ENCODE data around the gene GJD4.

The GJD4 gene

DNA sequence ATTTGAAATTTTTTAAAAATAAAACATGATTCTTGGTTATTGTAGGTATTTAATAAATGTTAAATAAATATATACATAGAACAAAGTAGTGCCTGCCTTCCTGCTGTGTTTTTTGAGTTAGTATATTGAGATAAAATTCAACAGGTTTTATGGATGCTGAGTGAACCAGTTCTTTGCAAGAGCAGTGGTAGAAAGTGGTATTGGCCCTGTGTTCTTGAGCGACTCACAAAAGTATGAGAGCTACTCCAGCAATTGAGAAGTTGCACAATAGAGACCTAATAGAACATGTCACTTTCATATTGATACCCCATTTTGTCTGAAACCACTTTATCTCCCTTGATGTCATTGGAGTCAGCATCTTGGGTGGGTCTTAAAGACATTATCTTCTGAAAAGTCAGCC is 32.6 kb upstream of the GJD4 start:
- no peak for TF ChIP-seq ZC3H10 (CRISPR knock-in tag; IDR thresholded peaks at IDR 0.05)
- TF ChIP-seq CSDC2 (CRISPR knock-in tag; IDR thresholded peaks at IDR 0.05), result no peak
- TF ChIP-seq BACH2 (CRISPR knock-in tag; IDR thresholded peaks at IDR 0.05; ENCODE audit: borderline replicate concordance), result no peak
- TF ChIP-seq ZFP30 (CRISPR knock-in tag; IDR thresholded peaks at IDR 0.05), result no peak
- TF ChIP-seq TOX (CRISPR knock-in tag; IDR thresholded peaks at IDR 0.05; ENCODE audit: borderline replicate concordance), result no peak
- TF ChIP-seq GLIS3 (CRISPR knock-in tag; IDR thresholded peaks at IDR 0.05), result no peak
- TF ChIP-seq OSR1 (CRISPR knock-in tag; IDR thresholded peaks at IDR 0.05), result no peak
- no peak for TF ChIP-seq ESRRG (CRISPR knock-in tag; IDR thresholded peaks at IDR 0.05)
- TF ChIP-seq TCF4 (CRISPR knock-in tag; IDR thresholded peaks at IDR 0.05; ENCODE audit: borderline replicate concordance), result no peak
- TF ChIP-seq PPARA (CRISPR knock-in tag; IDR thresholded peaks at IDR 0.05; ENCODE audit: borderline replicate concordance), result no peak
- TF ChIP-seq ARNTL (CRISPR knock-in tag; IDR thresholded peaks at IDR 0.05; ENCODE audit: borderline replicate concordance, low read depth), result no peak
- TF ChIP-seq, protein P1, sequence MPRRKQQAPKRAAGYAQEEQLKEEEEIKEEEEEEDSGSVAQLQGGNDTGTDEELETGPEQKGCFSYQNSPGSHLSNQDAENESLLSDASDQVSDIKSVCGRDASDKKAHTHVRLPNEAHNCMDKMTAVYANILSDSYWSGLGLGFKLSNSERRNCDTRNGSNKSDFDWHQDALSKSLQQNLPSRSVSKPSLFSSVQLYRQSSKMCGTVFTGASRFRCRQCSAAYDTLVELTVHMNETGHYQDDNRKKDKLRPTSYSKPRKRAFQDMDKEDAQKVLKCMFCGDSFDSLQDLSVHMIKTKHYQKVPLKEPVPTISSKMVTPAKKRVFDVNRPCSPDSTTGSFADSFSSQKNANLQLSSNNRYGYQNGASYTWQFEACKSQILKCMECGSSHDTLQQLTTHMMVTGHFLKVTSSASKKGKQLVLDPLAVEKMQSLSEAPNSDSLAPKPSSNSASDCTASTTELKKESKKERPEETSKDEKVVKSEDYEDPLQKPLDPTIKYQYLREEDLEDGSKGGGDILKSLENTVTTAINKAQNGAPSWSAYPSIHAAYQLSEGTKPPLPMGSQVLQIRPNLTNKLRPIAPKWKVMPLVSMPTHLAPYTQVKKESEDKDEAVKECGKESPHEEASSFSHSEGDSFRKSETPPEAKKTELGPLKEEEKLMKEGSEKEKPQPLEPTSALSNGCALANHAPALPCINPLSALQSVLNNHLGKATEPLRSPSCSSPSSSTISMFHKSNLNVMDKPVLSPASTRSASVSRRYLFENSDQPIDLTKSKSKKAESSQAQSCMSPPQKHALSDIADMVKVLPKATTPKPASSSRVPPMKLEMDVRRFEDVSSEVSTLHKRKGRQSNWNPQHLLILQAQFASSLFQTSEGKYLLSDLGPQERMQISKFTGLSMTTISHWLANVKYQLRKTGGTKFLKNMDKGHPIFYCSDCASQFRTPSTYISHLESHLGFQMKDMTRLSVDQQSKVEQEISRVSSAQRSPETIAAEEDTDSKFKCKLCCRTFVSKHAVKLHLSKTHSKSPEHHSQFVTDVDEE (CRISPR knock-in tag; IDR thresholded peaks at IDR 0.05), result no peak
- no peak for TF ChIP-seq ZNF8 (CRISPR knock-in tag; IDR thresholded peaks at IDR 0.05)
- TF ChIP-seq RARB (CRISPR knock-in tag; IDR thresholded peaks at IDR 0.05), result no peak
- TF ChIP-seq POU6F1 (CRISPR knock-in tag; IDR thresholded peaks at IDR 0.05; ENCODE audit: borderline replicate concordance, low read depth), result no peak
- TF ChIP-seq ZFP3 (CRISPR knock-in tag; IDR thresholded peaks at IDR 0.05), result no peak
- TF ChIP-seq PATZ1 (CRISPR knock-in tag; IDR thresholded peaks at IDR 0.05; ENCODE audit: borderline replicate concordance), result no peak
- no peak for TF ChIP-seq SNAI2 (CRISPR knock-in tag; IDR thresholded peaks at IDR 0.05)
- TF ChIP-seq CSRNP3 (CRISPR knock-in tag; IDR thresholded peaks at IDR 0.05), result no peak
- no peak for TF ChIP-seq CREB5 (CRISPR knock-in tag; IDR thresholded peaks at IDR 0.05; ENCODE audit: low read depth)
- ATAC-seq, result no peak

- ATAC-seq, result no peak
- no peak for TF ChIP-seq ZFP3 (CRISPR knock-in tag; IDR thresholded peaks at IDR 0.05)
These were observed 31.3 kb upstream of the GJD4 start for GRCh38 chr10:35573796-35574195.

- ATAC-seq, result no peak; the same call in 2 of the 3 replicates
- TF ChIP-seq POU6F1 (CRISPR knock-in tag; IDR thresholded peaks at IDR 0.05; ENCODE audit: borderline replicate concordance, low read depth), result no peak
- no peak for TF ChIP-seq CSDC2 (CRISPR knock-in tag; IDR thresholded peaks at IDR 0.05)
- TF ChIP-seq BACH2 (CRISPR knock-in tag; IDR thresholded peaks at IDR 0.05; ENCODE audit: borderline replicate concordance), result no peak
- TF ChIP-seq CSRNP3 (CRISPR knock-in tag; IDR thresholded peaks at IDR 0.05), result no peak
- TF ChIP-seq ARNTL (CRISPR knock-in tag; IDR thresholded peaks at IDR 0.05; ENCODE audit: borderline replicate concordance, low read depth), result no peak
- TF ChIP-seq ZNF8 (CRISPR knock-in tag; IDR thresholded peaks at IDR 0.05), result no peak
- TF ChIP-seq SNAI2 (CRISPR knock-in tag; IDR thresholded peaks at IDR 0.05), result no peak
- no peak for TF ChIP-seq OSR1 (CRISPR knock-in tag; IDR thresholded peaks at IDR 0.05)
- no peak for TF ChIP-seq ZFP3 (CRISPR knock-in tag; IDR thresholded peaks at IDR 0.05)
- TF ChIP-seq ZNF70 (CRISPR knock-in tag; IDR thresholded peaks at IDR 0.05), result no peak
- TF ChIP-seq TOX (CRISPR knock-in tag; IDR thresholded peaks at IDR 0.05; ENCODE audit: borderline replicate concordance), result no peak
- TF ChIP-seq GLIS3 (CRISPR knock-in tag; IDR thresholded peaks at IDR 0.05), result no peak
- TF ChIP-seq PATZ1 (CRISPR knock-in tag; IDR thresholded peaks at IDR 0.05; ENCODE audit: borderline replicate concordance), result no peak
These were observed 30.2 kb upstream of the GJD4 start for GRCh38 chr10:35574924-35575352.
